ENCODE results near the gene COP1. TPM values are rescaled to one million over a fixed set of nuclear protein-coding genes. Genes with fewer than 3 reads are reported as not detected.

The COP1 gene
- total and polyA plus RNA-seq, 10 of the 15 experiments (the other 5 are each of a cell fraction or from before 2014, with no cell fraction given) = 17.7 to 49.9 (median 38.7) TPM

- no peak for TF ChIP-seq ATF7 (IDR thresholded peaks at IDR 0.05; ENCODE audit: low read depth)
- no peak for TF ChIP-seq BACH1 (IDR thresholded peaks at IDR 0.05; ENCODE audit: borderline replicate concordance)
- no peak for TF ChIP-seq GATAD2B (conservative IDR thresholded peaks at IDR 0.05; ENCODE audit: low read depth)
- no peak for TF ChIP-seq ZNF24 (IDR thresholded peaks at IDR 0.05)
Measured at GRCh38 chr1:175914115-175914514, 293.0 kb downstream of the COP1 start (continued).

GRCh38 chr1:175911138-175911537 lies 295.9 kb downstream of the COP1 start:
- in situ Hi-C loops (cut with MboI) = no loop called here

GRCh38 chr1:175906370-175906769 lies 300.7 kb downstream of the COP1 start:
- H3K79me2 ChIP-seq (ENCODE audit: control insufficient read depth, insufficient read depth, low read length) = no peaks in the 10 kb centered on the region
- WGBS (ENCODE audit: insufficient coverage, insufficient replicate concordance, low lambda C conversion rate, missing lambda C conversion rate) = 96% methylated on average over 3 of the region's 3 CpGs
- TF ChIP-seq RELA (IDR thresholded peaks at IDR 0.05; ENCODE audit: borderline replicate concordance, partially characterized antibody) (no peak), CBFB (IDR thresholded peaks at IDR 0.05; ENCODE audit: low read depth) (no peak), ELK1 (IDR thresholded peaks at IDR 0.05; ENCODE audit: low read depth, low read length) (no peak), KLF5 (IDR thresholded peaks at IDR 0.05; ENCODE audit: partially characterized antibody) (no peak), SMARCA5 (IDR thresholded peaks at IDR 0.05) (no peak), CREB1 (IDR thresholded peaks at IDR 0.05; ENCODE audit: low read depth) (no peak), ETV6 (conservative IDR thresholded peaks at IDR 0.05 in 1 of 2, IDR thresholded peaks at IDR 0.05 in 1 of 2; ENCODE audit: borderline replicate concordance in 1 of 2, low read depth in 1 of 2) (no peak), ZNF274 (IDR thresholded peaks at IDR 0.05; ENCODE audit: insufficient read depth, insufficient read length) (no peak), BRCA1 (IDR thresholded peaks at IDR 0.05; ENCODE audit: low read depth, low read length) (no peak), ZNF217 (IDR thresholded peaks at IDR 0.05) (no peak), IRF3 (IDR thresholded peaks at IDR 0.05) (no peak), CHD2 (IDR thresholded peaks at IDR 0.05; ENCODE audit: borderline replicate concordance, low read depth, low read length) (no peak)

More at GRCh38 chr1:175911138-175911537, 295.9 kb downstream of the COP1 start:
- FAIRE-seq = no peak
- no peaks in the 10 kb centered on the region for H3K79me2 ChIP-seq (ENCODE audit: control insufficient read depth, insufficient read depth, low read length)
- ChIA-PET RAD21 (ENCODE audit: unreplicated experiment) (no interaction called here), SMC1A (ENCODE audit: uncharacterized antibody, unreplicated experiment) (interaction anchor here (0.6 kb wide), 1 partner anchor 212 kb away, joined by 3 read pairs; no protein-coding TSS in a partner anchor), CTCF (interaction anchor here (1.0 to 1.2 kb wide), 2 partner anchors 21 to 35 kb away, joined by 3 read pairs; no protein-coding TSS in a partner anchor), POLR2A (no interaction called here)
- H3K27me3 ChIP-seq (replicated peaks in 1 of 2; ENCODE audit: control insufficient read depth in 2 of 2, insufficient read depth in 2 of 2, low read length in 1 of 2) = no peaks in the 10 kb centered on the region
- no peak overlapping the region for H3K9ac ChIP-seq (ENCODE audit: control insufficient read depth, insufficient read depth, low read length)
- WGBS (ENCODE audit: insufficient coverage, insufficient replicate concordance, low lambda C conversion rate, missing lambda C conversion rate) = 95% methylated on average over 1 of the region's 1 CpG
- intact Hi-C loops (cut with micrococcal nuclease; ENCODE audit: unreplicated experiment) = no loop called here
- H3K4me2 ChIP-seq (ENCODE audit: control insufficient read depth, insufficient read depth) = no peak overlapping the region
- no peak for ATAC-seq
- H3K27ac ChIP-seq (ENCODE audit: control insufficient read depth, insufficient read depth) = no peak overlapping the region
- no peaks in the 10 kb centered on the region for H4K20me1 ChIP-seq (ENCODE audit: control insufficient read depth, insufficient read depth)
- DNase-seq (ENCODE audit: low read depth, low spot score) = no peak
- H3K4me1 ChIP-seq (ENCODE audit: control insufficient read depth, insufficient read depth, low read length) = no peaks in the 10 kb centered on the region
- no peak overlapping the region for H2AFZ ChIP-seq (ENCODE audit: control insufficient read depth, low read depth, low read length)
- H3K9me3 ChIP-seq (replicated peaks; ENCODE audit: control insufficient read depth, insufficient read depth, low read length) = peaks cover 5% of the 10 kb centered on the region; the same call in 2 of the 3 replicates
- H3K36me3 ChIP-seq (ENCODE audit: control insufficient read depth in 2 of 2, insufficient read depth in 2 of 2, low read length in 1 of 2) = no peaks in the 10 kb centered on the region
- TF ChIP-seq CBX5 (IDR thresholded peaks at IDR 0.05; ENCODE audit: low read depth) = peak; percentile 54; the same call in 1 of the 2 replicates
- no peak for TF ChIP-seq STAT1 (conservative IDR thresholded peaks at IDR 0.05)
- BruUV-seq (replicated peaks) = no TSS peak
- no peak overlapping the region for H3K4me3 ChIP-seq

More at GRCh38 chr1:175906370-175906769, 300.7 kb downstream of the COP1 start:
- no peak for FAIRE-seq
- Histone ChIP-seq H3K27ac (ENCODE audit: control insufficient read depth, insufficient read depth) (no peak overlapping the region), H3K36me3 (ENCODE audit: control insufficient read depth in 2 of 2, insufficient read depth in 2 of 2, low read length in 1 of 2) (no peaks in the 10 kb centered on the region), H3K4me3 (no peak overlapping the region), H3K4me2 (ENCODE audit: control insufficient read depth, insufficient read depth) (no peak overlapping the region), H3K9ac (ENCODE audit: control insufficient read depth, insufficient read depth, low read length) (no peak overlapping the region), H3K27me3 (replicated peaks in 1 of 2; ENCODE audit: control insufficient read depth in 2 of 2, insufficient read depth in 2 of 2, low read length in 1 of 2) (no peaks in the 10 kb centered on the region), H3K4me1 (ENCODE audit: control insufficient read depth, insufficient read depth, low read length) (no peaks in the 10 kb centered on the region), H4K20me1 (ENCODE audit: control insufficient read depth, insufficient read depth) (no peaks in the 10 kb centered on the region), H3K9me3 (replicated peaks; ENCODE audit: control insufficient read depth, insufficient read depth, low read length) (peaks cover 5% of the 10 kb centered on the region; the same call in 2 of the 3 replicates), H2AFZ (ENCODE audit: control insufficient read depth, low read depth, low read length) (no peak overlapping the region)
- POLR2A ChIA-PET = no interaction called here
- no TSS peak for BruUV-seq (replicated peaks)
- in situ Hi-C loops (cut with MboI) = no loop called here
- RAD21 ChIA-PET (ENCODE audit: unreplicated experiment) = no interaction called here
- peak; percentile 51 for ATAC-seq
- intact Hi-C loops (cut with micrococcal nuclease; ENCODE audit: unreplicated experiment) = no loop called here
- no peak for DNase-seq (ENCODE audit: low read depth, low spot score)
- SMC1A ChIA-PET (ENCODE audit: uncharacterized antibody, unreplicated experiment) = interaction anchor here (1.5 kb wide), 1 partner anchor 41 kb away, joined by 4 read pairs; no protein-coding TSS in a partner anchor
- CTCF ChIA-PET = no interaction called here
